Gastrocnemius medialis (tissue), 4 donors: ENCODE data around the gene HMCN1.

Experiments
- POLR2A ChIP-seq, 2 donors: fragments of 450-650 bp; IDR thresholded peaks; one replicate each; pipeline ENCODE4 v1.6.1; 2017; ENCODE audit warnings: antibody characterized with exemption in 2 of 2, mild to moderate bottlenecking in 2 of 2, moderate library complexity in 2 of 2
- TF ChIP-seq, protein P1 (sequence below), 5 experiments: fragments of 450-650 bp in 3 of 5; fragments of 200-600 bp in 2 of 5; sonication (generic) in 2 of 5; IDR thresholded peaks in 4 of 5; conservative IDR thresholded peaks in 1 of 5; 1 replicate in 4 of 5; 2 replicates in 1 of 5; pipeline ENCODE4 v1.5.1; 2016 to 2019; ENCODE audit warnings: antibody characterized with exemption in 5 of 5, mild to moderate bottlenecking in 3 of 5, moderate library complexity in 3 of 5

- TF ChIP-seq, protein P1, sequence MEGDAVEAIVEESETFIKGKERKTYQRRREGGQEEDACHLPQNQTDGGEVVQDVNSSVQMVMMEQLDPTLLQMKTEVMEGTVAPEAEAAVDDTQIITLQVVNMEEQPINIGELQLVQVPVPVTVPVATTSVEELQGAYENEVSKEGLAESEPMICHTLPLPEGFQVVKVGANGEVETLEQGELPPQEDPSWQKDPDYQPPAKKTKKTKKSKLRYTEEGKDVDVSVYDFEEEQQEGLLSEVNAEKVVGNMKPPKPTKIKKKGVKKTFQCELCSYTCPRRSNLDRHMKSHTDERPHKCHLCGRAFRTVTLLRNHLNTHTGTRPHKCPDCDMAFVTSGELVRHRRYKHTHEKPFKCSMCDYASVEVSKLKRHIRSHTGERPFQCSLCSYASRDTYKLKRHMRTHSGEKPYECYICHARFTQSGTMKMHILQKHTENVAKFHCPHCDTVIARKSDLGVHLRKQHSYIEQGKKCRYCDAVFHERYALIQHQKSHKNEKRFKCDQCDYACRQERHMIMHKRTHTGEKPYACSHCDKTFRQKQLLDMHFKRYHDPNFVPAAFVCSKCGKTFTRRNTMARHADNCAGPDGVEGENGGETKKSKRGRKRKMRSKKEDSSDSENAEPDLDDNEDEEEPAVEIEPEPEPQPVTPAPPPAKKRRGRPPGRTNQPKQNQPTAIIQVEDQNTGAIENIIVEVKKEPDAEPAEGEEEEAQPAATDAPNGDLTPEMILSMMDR (IDR thresholded peaks at IDR 0.05 in 4 of 5, conservative IDR thresholded peaks at IDR 0.05 in 1 of 5): no peak
- TF ChIP-seq POLR2A (IDR thresholded peaks at IDR 0.05): no peak
Observed at GRCh38 chr1:186195377-186195931, 461.3 kb downstream of the HMCN1 start.
